ENCODE data around the gene STK38. TPM values are rescaled to one million over a fixed set of nuclear protein-coding genes. Genes with fewer than 3 reads are reported as not detected.
A peak's percentile ranks its signal among the peaks of the same experiment; 100 is the strongest.

STK38 gene
- total and polyA plus RNA-seq, 4 donors, result 9.3 to 21.8 (median 12.3) TPM

DNA sequence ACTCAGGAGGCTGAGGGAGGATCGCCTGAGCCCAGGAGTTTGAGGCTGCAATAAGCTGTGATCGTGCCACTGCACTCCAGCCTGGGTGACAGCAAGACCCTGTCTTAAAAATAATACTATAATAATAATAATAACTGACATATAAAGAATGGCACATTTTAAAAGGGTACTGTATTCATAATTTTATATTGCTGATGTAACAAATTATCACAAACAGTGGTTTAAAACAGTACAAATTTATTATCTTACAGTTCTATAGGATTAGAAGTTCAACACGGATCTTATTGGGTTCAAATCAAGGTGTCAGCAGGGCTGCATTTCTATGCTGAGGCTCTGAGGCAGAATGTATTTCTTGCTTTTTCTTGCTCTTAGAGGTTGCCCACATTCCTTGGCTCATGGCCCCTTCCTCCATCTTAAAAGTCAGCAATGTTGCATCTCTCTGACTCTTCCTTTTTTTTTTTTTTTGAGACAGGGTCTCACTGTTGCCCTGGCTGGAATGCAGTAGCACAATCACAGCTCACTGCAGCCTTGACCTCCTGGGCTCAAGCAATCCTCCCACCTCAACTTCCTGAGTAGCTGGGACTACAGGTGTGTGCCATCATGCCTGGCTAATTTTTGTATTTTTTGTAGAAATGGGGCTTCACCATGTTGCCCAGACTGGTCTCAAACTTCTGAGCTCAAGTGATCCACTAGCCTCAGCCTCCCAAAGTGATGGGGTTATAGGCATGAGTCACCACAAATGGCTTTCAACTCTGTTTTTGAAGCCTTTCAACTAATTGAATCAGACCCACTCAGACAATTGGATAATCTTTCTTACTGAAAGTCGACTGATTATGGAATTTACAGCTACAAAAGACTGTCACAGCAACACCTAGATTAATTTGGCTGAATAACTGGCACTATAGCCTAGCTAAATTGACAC, 24.1 kb upstream of the STK38 start:
- no peak for TF ChIP-seq GABPA (IDR thresholded peaks at IDR 0.05 in 1 of 2, conservative IDR thresholded peaks at IDR 0.05 in 1 of 2)
- TF ChIP-seq, protein P1, sequence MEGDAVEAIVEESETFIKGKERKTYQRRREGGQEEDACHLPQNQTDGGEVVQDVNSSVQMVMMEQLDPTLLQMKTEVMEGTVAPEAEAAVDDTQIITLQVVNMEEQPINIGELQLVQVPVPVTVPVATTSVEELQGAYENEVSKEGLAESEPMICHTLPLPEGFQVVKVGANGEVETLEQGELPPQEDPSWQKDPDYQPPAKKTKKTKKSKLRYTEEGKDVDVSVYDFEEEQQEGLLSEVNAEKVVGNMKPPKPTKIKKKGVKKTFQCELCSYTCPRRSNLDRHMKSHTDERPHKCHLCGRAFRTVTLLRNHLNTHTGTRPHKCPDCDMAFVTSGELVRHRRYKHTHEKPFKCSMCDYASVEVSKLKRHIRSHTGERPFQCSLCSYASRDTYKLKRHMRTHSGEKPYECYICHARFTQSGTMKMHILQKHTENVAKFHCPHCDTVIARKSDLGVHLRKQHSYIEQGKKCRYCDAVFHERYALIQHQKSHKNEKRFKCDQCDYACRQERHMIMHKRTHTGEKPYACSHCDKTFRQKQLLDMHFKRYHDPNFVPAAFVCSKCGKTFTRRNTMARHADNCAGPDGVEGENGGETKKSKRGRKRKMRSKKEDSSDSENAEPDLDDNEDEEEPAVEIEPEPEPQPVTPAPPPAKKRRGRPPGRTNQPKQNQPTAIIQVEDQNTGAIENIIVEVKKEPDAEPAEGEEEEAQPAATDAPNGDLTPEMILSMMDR (IDR thresholded peaks at IDR 0.05; ENCODE audit: low read depth, low read length, missing input control), result no peak
- no peak for TF ChIP-seq HNF4A (conservative IDR thresholded peaks at IDR 0.05)
- TF ChIP-seq, protein P2, sequence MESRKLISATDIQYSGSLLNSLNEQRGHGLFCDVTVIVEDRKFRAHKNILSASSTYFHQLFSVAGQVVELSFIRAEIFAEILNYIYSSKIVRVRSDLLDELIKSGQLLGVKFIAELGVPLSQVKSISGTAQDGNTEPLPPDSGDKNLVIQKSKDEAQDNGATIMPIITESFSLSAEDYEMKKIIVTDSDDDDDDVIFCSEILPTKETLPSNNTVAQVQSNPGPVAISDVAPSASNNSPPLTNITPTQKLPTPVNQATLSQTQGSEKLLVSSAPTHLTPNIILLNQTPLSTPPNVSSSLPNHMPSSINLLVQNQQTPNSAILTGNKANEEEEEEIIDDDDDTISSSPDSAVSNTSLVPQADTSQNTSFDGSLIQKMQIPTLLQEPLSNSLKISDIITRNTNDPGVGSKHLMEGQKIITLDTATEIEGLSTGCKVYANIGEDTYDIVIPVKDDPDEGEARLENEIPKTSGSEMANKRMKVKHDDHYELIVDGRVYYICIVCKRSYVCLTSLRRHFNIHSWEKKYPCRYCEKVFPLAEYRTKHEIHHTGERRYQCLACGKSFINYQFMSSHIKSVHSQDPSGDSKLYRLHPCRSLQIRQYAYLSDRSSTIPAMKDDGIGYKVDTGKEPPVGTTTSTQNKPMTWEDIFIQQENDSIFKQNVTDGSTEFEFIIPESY (IDR thresholded peaks at IDR 0.05), result no peak
- TF ChIP-seq JUND (IDR thresholded peaks at IDR 0.05), result no peak
- DNase-seq (ENCODE audit: low spot score), result no peak
- H3K36me3 ChIP-seq (ENCODE audit: control insufficient read depth in 4 of 4, insufficient read depth in 3 of 4, low read depth in 1 of 4, low read length in 3 of 4), result no peaks in the 10 kb centered on the region
- no peak overlapping the region for H3K27ac ChIP-seq (ENCODE audit: low read depth in 1 of 2, low read length in 2 of 2)
- no peak overlapping the region for H3K9ac ChIP-seq (ENCODE audit: low read depth in 1 of 2, low read length in 2 of 2)
- no peaks in the 10 kb centered on the region for H3K9me3 ChIP-seq (ENCODE audit: control insufficient read depth in 4 of 4, low read length in 3 of 4)
- no peak overlapping the region for H3K4me3 ChIP-seq (ENCODE audit: low read depth in 1 of 3, low read length in 3 of 3)
- H3K27me3 ChIP-seq (ENCODE audit: control insufficient read depth in 4 of 4, insufficient read depth in 4 of 4, low read length in 3 of 4), result no peaks in the 10 kb centered on the region
- peaks cover 0 to 2% (median 0%) of the 10 kb centered on the region in 4 donors for H3K4me1 ChIP-seq (ENCODE audit: control insufficient read depth in 4 of 4, insufficient read depth in 4 of 4, low read length in 3 of 4)
- 88% methylated on average over 4 of the region's 4 CpGs for WGBS

DNA sequence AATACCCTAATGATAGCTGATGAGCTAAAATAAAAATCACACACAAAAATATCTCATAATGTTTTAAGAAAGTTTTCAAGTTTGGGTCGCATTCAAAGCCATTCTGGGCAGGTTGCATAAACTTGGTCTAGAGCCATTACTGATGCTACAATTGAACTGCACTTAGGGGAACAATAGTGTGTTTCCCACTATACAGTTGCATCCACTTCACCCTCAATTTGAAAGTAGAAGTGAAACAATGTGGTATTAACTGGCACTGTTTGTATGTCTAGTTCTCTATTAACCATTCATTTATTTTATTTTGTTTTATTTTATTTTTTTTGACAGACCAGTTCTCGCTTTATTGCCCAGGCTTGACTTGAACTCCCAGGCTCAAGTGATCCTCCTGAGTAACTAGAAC, 23.0 kb upstream of the STK38 start:
- no peaks in the 10 kb centered on the region for H3K27me3 ChIP-seq (ENCODE audit: control insufficient read depth in 4 of 4, insufficient read depth in 4 of 4, low read length in 3 of 4)
- peaks cover 0 to 4% (median 0%) of the 10 kb centered on the region in 4 donors for H3K4me1 ChIP-seq (ENCODE audit: control insufficient read depth in 4 of 4, insufficient read depth in 4 of 4, low read length in 3 of 4)
- H3K9ac ChIP-seq (ENCODE audit: low read depth in 1 of 2, low read length in 2 of 2), result no peak overlapping the region
- 89% methylated on average over 2 of the region's 2 CpGs for WGBS
- H3K36me3 ChIP-seq (ENCODE audit: control insufficient read depth in 4 of 4, insufficient read depth in 3 of 4, low read depth in 1 of 4, low read length in 3 of 4), result no peaks in the 10 kb centered on the region
- H3K4me3 ChIP-seq (ENCODE audit: low read depth in 1 of 3, low read length in 3 of 3), result no peak overlapping the region
- TF ChIP-seq HNF4A (conservative IDR thresholded peaks at IDR 0.05) (no peak), TAF1 (conservative IDR thresholded peaks at IDR 0.05) (no peak), RAD21 (IDR thresholded peaks at IDR 0.05) (no peak)
- no peak overlapping the region for H3K27ac ChIP-seq (ENCODE audit: low read depth in 1 of 2, low read length in 2 of 2)
- DNase-seq (ENCODE audit: low spot score), result no peak
- H3K9me3 ChIP-seq (ENCODE audit: control insufficient read depth in 4 of 4, low read length in 3 of 4), result no peaks in the 10 kb centered on the region

DNA sequence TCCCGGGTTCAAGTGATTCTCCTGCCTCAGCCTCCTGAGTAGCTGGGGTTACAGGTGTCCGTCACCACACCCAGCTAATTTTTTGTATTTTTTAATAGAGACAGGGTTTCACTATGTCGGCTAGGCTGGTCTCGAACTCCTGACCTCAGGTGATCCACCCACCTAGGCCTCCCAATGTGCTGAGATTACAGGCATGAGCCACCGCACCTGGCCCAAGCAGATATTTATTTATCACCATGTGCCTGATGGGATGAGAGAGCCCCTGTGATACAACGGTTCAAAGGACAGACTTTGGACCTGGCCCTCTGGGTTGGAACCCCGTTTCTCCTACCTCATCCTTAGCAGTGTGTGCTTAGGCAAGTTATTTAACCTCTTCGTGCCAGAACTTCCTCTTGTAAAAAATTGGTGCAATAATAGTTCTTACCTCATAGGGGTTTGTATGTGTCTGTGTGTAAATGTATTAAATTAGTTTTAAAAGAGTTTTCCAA, 19.2 kb upstream of the STK38 start:
- no peak for DNase-seq (ENCODE audit: low spot score)
- 53% methylated on average over 8 of the region's 8 CpGs for WGBS
- Histone ChIP-seq H3K4me1 (ENCODE audit: control insufficient read depth in 4 of 4, insufficient read depth in 4 of 4, low read length in 3 of 4) (peaks cover 0 to 4% (median 0%) of the 10 kb centered on the region in 4 donors), H3K27ac (ENCODE audit: low read depth in 1 of 2, low read length in 2 of 2) (no peak overlapping the region), H3K9ac (ENCODE audit: low read depth in 1 of 2, low read length in 2 of 2) (no peak overlapping the region), H3K27me3 (ENCODE audit: control insufficient read depth in 4 of 4, insufficient read depth in 4 of 4, low read length in 3 of 4) (no peaks in the 10 kb centered on the region), H3K36me3 (ENCODE audit: control insufficient read depth in 4 of 4, insufficient read depth in 3 of 4, low read depth in 1 of 4, low read length in 3 of 4) (no peaks in the 10 kb centered on the region), H3K9me3 (ENCODE audit: control insufficient read depth in 4 of 4, low read length in 3 of 4) (no peaks in the 10 kb centered on the region), H3K4me3 (ENCODE audit: low read depth in 1 of 3, low read length in 3 of 3) (no peak overlapping the region)
- peak; percentile 15 for TF ChIP-seq YY1 (IDR thresholded peaks at IDR 0.05)
- peak; percentile 66 to 78 for TF ChIP-seq RXRA (IDR thresholded peaks at IDR 0.05)
- TF ChIP-seq, protein P3, sequence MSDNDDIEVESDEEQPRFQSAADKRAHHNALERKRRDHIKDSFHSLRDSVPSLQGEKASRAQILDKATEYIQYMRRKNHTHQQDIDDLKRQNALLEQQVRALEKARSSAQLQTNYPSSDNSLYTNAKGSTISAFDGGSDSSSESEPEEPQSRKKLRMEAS (IDR thresholded peaks at IDR 0.05), result peak; percentile 78
- no peak for TF ChIP-seq NR2F2 (IDR thresholded peaks at IDR 0.05)
- TF ChIP-seq, protein P2 (IDR thresholded peaks at IDR 0.05), result peak; percentile 14
- TF ChIP-seq JUND (IDR thresholded peaks at IDR 0.05), result peak; percentile 48 to 69
- peak; percentile 22 for TF ChIP-seq FOXA1 (IDR thresholded peaks at IDR 0.05)
- TF ChIP-seq, protein P1 (IDR thresholded peaks at IDR 0.05; ENCODE audit: low read depth, low read length, missing input control), result no peak
- peak; percentile 88 for TF ChIP-seq SP1 (IDR thresholded peaks at IDR 0.05)
- TF ChIP-seq, protein P4, sequence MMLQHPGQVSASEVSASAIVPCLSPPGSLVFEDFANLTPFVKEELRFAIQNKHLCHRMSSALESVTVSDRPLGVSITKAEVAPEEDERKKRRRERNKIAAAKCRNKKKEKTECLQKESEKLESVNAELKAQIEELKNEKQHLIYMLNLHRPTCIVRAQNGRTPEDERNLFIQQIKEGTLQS (IDR thresholded peaks at IDR 0.05), result peak; percentile 23
- no peak for TF ChIP-seq TAF1 (conservative IDR thresholded peaks at IDR 0.05)
- peak; percentile 98 for TF ChIP-seq HNF4G (IDR thresholded peaks at IDR 0.05)
- no peak for TF ChIP-seq EGR1 (IDR thresholded peaks at IDR 0.05; ENCODE audit: low read depth in 2 of 2)
- TF ChIP-seq GABPA (IDR thresholded peaks at IDR 0.05 in 1 of 2, conservative IDR thresholded peaks at IDR 0.05 in 1 of 2), result no peak
- TF ChIP-seq HNF4A (conservative IDR thresholded peaks at IDR 0.05), result peak; percentile 95 to 100
- peak; percentile 11 to 40 for TF ChIP-seq RAD21 (IDR thresholded peaks at IDR 0.05)
- peak; percentile 23 for TF ChIP-seq FOXA2 (IDR thresholded peaks at IDR 0.05)

Data from liver (tissue), 9 donors.